Kidney capillary endothelial cell (primary cell): ENCODE data around the gene RGS2.

Experiments
- DNase-seq: peaks from one replicate; pipeline ENCODE4 v3.0.0-alpha.2; 2018; ENCODE audit warnings: low spot score

Gene RGS2

DNA sequence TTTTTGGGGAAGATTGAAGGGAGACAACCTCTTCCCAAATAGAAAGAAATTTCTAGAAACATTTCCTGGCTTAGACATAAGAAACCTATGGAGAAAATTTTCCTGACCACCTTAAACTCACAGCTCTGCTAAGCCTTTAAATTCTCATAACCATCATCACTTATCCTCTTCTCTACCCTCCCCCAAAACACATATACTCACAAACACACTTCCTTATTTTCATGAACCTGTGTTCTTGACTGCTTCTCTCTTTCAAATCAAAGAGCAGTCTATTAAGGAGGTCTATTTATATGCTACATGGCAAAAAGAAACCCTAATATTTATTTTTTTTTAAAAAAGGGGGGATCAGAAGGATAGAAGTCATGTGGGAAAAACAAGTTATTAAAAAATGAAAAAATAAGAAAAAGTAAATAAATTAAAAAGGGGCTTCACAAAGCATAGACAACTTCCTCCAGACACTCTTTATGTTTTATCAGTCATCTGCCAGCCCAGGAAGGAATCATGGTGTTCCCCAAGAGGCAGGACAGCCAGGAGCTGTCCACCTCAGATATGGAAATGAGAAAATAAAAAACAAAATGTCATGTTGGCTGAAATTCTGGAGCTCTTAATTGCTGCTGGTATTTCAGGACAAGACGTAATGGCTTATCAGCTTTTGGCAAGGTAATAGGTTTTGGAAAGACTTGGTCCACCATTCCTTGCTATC is 12.8 kb upstream of the RGS2 start:
- no peak for DNase-seq

GRCh38 chr1:192797143-192797542 is 11.7 kb upstream of the RGS2 start:
- DNase-seq: no peak

DNA sequence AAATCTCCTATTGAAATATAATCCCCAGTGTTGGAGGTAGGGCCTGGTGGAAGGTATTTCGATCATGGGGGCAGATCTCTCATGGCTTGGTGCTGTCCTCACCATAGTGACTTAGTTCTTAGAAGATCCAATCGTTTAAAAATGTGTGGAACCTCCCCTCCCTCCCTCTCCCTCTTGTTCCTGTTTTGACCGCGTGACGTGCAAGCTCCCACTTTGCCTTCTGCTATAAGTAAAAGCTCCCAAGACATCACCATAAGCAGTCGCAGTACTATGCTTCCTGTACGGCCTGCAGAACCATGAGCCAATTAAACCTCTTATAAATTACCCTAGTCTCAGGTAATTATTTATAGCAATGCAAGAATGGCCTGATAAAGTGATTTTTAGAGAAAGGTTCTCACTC is 10.9 kb upstream of the RGS2 start:
- DNase-seq: no peak

DNA sequence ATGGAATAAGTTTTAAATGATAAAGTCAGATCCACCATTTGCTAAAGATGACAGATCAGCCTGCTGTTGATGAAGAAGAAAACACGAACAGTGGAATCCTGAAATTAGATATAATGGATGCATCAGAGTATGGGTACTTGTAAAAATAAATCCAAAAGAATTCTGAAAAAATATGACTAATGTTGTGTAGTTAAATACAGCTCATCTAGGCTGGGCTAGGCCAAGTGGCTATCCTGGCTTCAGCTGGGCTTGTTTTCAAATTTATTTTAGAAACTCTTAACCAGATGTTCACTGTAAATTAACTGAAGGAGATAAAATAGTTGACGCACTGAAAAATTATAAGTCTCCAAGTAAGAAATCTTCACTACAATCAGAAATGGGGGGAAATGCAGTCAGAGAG is 7.4 kb upstream of the RGS2 start:
- DNase-seq: no peak

GRCh38 chr1:192802406-192802805 is 6.4 kb upstream of the RGS2 start:
- no peak for DNase-seq

- DNase-seq: no peak
Measured at GRCh38 chr1:192803501-192803900, 5.3 kb upstream of the RGS2 start.

- peak; percentile 96 for DNase-seq
Measured at GRCh38 chr1:192805832-192806323, 3.0 kb upstream of the RGS2 start.

DNA sequence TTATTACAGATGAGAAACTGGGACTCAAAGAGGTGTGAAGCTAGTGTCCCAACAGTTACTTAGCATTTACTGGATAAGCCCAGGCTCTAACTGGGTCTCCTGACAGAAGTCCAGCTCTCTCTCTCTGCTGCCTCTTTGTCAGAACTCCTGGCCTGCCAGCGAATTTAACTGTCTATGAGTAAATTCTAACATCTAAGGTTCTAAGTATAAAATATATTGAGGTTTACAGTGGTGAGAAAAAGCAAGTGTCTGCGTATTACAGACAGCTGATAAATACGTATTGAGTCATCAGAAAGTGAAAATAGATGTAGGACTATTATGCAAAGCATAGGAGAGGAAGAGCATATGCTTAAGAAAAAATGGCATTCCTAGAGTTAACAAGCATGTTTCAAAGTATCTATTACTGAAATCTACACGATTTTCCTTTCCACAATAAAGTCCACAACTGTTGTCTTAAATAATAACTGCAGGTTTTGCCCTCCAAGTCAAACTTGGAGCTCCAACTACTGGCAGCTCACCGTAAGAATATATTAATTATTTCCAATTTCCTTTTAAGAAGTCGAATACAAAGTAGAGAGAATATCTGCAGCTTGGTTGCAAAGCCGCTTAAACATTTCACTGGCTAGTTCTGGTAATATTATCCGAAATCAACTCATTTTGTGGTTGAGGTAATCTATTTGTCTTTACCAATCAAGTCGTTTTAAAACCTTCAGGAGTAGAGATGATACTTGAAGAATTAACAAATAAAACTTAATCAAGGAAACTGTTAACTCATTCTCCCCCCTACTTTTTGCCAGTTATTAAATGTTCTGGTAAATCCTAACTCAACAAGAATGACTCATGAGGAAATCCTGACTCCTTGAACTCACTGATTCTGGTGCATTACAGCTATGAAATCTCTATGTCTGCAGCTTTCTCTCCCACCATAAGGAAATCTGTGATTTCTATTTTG is 1.4 kb upstream of the RGS2 start:
- peak; percentile 82 for DNase-seq

DNA sequence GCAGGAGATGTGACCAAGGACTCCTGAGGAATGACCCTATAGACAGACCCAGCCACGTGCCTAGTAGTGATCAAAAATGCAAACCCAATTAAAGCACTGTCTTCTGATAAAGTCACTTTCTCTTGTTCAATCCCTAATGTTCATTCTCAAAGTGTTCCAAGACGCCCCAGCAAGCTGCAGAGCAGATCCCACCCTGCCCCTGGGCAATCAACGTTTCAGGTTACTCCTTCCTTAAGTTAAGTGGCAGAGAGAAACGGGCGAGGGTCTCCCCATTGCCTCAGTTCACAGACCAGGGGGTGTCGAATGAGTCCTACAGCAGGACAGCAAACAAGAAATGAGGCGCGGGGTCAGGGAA is 699 bp upstream of the RGS2 start:
- no peak for DNase-seq

DNA sequence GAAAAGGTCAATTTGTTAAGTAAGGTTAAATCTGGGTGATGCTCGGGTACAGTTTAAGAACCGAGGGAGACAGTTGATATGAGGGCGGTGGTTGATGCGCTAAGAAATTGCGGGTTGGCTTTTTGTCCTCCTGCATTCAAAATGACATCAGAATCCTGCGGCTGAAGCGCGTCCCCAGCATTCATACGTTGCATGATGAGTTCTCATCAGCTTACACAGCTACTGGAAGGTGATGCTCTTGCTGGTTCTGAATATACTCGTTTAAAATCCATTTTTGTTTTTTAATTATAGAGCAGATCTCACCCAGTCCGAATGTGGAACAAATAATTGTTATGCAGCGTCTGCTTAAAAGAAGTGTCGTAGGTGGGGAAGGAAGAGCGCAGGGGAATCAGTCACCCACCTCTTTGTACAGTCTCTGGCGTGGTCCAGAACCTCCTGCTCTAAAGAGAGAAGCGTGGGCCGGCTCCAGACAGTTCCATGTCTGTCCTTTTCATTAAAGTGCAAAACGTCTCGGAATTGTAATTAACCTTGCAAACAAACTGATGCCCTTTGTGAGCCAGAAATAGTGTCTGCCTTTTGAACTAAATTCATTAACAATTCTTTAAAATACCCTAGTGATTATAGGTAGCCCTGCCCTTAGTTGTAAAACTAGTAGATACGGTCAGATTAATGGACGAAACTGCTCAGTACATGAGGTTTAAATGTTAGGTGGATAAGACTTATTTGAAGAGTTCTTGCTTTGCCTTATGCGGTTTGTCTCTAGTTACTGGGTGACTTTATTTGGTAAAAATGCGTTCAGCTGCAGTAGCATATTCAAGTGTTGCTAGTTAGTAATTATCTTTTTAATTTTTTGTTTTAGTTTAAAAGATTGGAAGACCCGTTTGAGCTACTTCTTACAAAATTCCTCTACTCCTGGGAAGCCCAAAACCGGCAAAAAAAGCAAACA is 741 bp downstream of the RGS2 start:
- peak; percentile 61 for DNase-seq

GRCh38 chr1:192810253-192810880 is 1.5 kb downstream of the RGS2 start:
- DNase-seq: no peak

- no peak for DNase-seq
Measured at GRCh38 chr1:192811006-192811405, 2.2 kb downstream of the RGS2 start.

GRCh38 chr1:192811594-192812239 is 2.9 kb downstream of the RGS2 start:
- no peak for DNase-seq

DNA sequence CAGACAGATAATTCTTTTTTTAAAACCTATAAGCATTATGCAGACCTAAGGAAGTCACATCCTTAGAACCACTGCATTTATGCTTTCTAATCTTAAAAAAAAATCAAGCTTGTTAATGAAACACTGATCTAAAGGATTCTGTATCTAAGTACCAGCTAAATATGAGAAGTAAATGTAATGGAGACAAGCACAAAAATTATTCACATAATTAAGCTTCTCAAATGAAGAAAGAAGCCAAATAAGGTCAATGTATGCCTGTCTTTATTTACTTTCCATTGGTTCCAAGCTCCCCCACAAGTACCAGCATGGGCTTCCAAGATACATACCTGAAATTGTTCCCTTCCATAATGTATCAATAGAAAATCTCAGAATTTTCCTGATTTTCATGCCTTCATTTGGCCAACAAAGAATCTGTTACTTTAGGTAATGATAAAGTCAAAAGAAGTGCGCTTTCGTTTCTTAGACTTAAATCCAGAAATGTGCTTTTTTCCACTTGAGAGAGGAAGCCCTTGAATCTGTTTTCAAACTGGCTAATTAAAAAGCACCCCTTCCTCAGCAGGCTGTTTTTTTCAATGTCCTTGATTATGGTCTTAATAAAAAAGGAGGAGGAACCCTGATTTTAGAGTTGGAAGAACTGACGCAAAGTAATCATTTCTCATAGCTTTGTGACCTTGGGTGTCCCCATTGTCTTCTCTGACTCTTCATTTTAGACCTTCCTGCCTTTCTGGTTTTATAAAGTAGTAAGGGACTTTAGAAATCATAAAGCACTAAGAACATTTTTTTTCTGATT is 3.8 kb downstream of the RGS2 start:
- no peak for DNase-seq

DNA sequence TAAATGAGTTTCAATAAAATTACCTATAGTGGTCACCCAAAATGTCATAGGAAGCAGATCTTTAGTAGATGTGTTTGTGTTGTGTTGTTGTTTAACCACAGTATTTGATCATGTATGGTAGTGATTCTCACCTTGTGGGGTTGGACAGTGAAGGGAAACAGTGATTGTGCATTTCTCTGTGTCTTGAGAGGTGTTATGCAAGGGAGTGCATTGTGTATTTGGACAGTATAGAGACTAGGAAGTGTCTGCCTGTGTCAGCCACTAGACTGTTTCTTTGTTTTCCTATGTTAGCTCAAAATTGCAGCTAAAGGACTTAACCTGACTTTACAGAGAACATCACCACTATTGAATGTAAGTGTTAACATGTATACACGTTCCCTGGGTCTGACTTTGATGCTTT is 6.0 kb downstream of the RGS2 start:
- no peak for DNase-seq

GRCh38 chr1:192817246-192817645 is 8.4 kb downstream of the RGS2 start:
- no peak for DNase-seq

DNA sequence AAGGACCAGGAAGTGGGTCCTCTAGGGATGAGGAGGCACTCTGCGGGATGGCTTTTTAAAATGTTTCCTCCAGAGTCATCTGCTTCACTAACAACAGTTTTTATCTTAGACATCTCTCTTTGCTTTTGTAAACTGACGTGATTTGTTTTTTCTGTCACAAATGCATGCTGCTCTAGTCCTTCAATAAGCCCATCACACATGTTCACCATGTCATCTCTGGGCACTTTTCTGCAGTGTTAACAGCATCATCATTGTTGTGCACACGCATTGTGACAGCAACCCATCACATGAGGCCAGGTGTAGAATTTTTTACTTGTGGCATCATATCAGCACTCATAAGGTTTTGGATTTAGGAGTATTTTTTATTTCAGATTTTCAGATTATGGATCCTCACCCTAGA is 12.5 kb downstream of the RGS2 start:
- DNase-seq: no peak

GRCh38 chr1:192824511-192824910 is 15.7 kb downstream of the RGS2 start:
- no peak for DNase-seq

- DNase-seq: peak; percentile 90
Measured at GRCh38 chr1:192826791-192827546, 18.1 kb downstream of the RGS2 start.
